NB4 (cell line): ENCODE data around the gene TENM4.

Source experiments
- CTCF ChIP-seq: IDR thresholded peaks from one replicate; pipeline ENCODE4 v1.5.1; 2012; ENCODE audit warnings: low read depth, low read length
- MAX ChIP-seq: IDR thresholded peaks from 2 replicates; pipeline ENCODE4 v1.6.1; 2011; ENCODE audit warnings: low read depth, low read length
- POLR2A ChIP-seq: IDR thresholded peaks from 2 replicates; pipeline ENCODE4 v1.6.1; 2011; ENCODE audit warnings: mild to moderate bottlenecking; ENCODE audit not compliant: insufficient read length; ENCODE audit errors: extremely low read depth

- TF ChIP-seq CTCF (no peak), POLR2A (no peak), MAX (no peak)
These were observed 78.0 kb downstream of the TENM4 start for GRCh38 chr11:79362821-79363220.
